Measurements from ENCODE around the gene SLC25A39.
"Not testable (repeated sequence)": the region's sequence is repeated elsewhere in the genome, so short reads cannot be mapped to it uniquely, and the experiment has no call there.

SLC25A39 gene

GRCh38 chr17:44338702-44339101 lies 14.1 kb upstream of the SLC25A39 start:
- no peaks in the 10 kb centered on the region for H3K36me3 ChIP-seq (ENCODE audit: control insufficient read depth, insufficient read depth, low read length)
- no peak overlapping the region for H3K4me3 ChIP-seq (ENCODE audit: low read length)
- H3K27me3 ChIP-seq (ENCODE audit: control insufficient read depth, insufficient read depth, low read length) = no peaks in the 10 kb centered on the region
- no peak overlapping the region for H3K27ac ChIP-seq (ENCODE audit: low read depth, low read length)
- no peak overlapping the region for H3K9ac ChIP-seq (ENCODE audit: low read length)
- no peaks in the 10 kb centered on the region for H3K4me1 ChIP-seq (ENCODE audit: control insufficient read depth, insufficient read depth, low read length)

GRCh38 chr17:44335968-44336367 lies 11.3 kb upstream of the SLC25A39 start:
- H3K4me1 ChIP-seq (ENCODE audit: control insufficient read depth, insufficient read depth, low read length) = no peaks in the 10 kb centered on the region
- no peak overlapping the region for H3K9ac ChIP-seq (ENCODE audit: low read length)
- no peaks in the 10 kb centered on the region for H3K27me3 ChIP-seq (ENCODE audit: control insufficient read depth, insufficient read depth, low read length)
- H3K36me3 ChIP-seq (ENCODE audit: control insufficient read depth, insufficient read depth, low read length) = no peaks in the 10 kb centered on the region
- H3K4me3 ChIP-seq (ENCODE audit: low read length) = no peak overlapping the region
- H3K27ac ChIP-seq (ENCODE audit: low read depth, low read length) = no peak overlapping the region

GRCh38 chr17:44335564-44335963 lies 10.9 kb upstream of the SLC25A39 start:
- Histone ChIP-seq H3K27ac (ENCODE audit: low read depth, low read length) (no peak overlapping the region), H3K9ac (ENCODE audit: low read length) (no peak overlapping the region), H3K4me3 (ENCODE audit: low read length) (no peak overlapping the region), H3K36me3 (ENCODE audit: control insufficient read depth, insufficient read depth, low read length) (no peaks in the 10 kb centered on the region), H3K27me3 (ENCODE audit: control insufficient read depth, insufficient read depth, low read length) (no peaks in the 10 kb centered on the region), H3K4me1 (ENCODE audit: control insufficient read depth, insufficient read depth, low read length) (no peaks in the 10 kb centered on the region)

- H3K4me1 ChIP-seq (ENCODE audit: control insufficient read depth, insufficient read depth, low read length) = no peaks in the 10 kb centered on the region
- H3K27ac ChIP-seq (ENCODE audit: low read depth, low read length) = no peak overlapping the region
- H3K9ac ChIP-seq (ENCODE audit: low read length) = no peak overlapping the region
- H3K27me3 ChIP-seq (ENCODE audit: control insufficient read depth, insufficient read depth, low read length) = no peaks in the 10 kb centered on the region
- H3K4me3 ChIP-seq (ENCODE audit: low read length) = no peak overlapping the region
- no peaks in the 10 kb centered on the region for H3K36me3 ChIP-seq (ENCODE audit: control insufficient read depth, insufficient read depth, low read length)
Observed at GRCh38 chr17:44334727-44335126, 10.1 kb upstream of the SLC25A39 start.

- no peaks in the 10 kb centered on the region for H3K36me3 ChIP-seq (ENCODE audit: control insufficient read depth, insufficient read depth, low read length)
- H3K27me3 ChIP-seq (ENCODE audit: control insufficient read depth, insufficient read depth, low read length) = no peaks in the 10 kb centered on the region
- no peak overlapping the region for H3K9ac ChIP-seq (ENCODE audit: low read length)
- no peak overlapping the region for H3K27ac ChIP-seq (ENCODE audit: low read depth, low read length)
- no peaks in the 10 kb centered on the region for H3K4me1 ChIP-seq (ENCODE audit: control insufficient read depth, insufficient read depth, low read length)
- no peak overlapping the region for H3K4me3 ChIP-seq (ENCODE audit: low read length)
Observed at GRCh38 chr17:44334315-44334714, 9.7 kb upstream of the SLC25A39 start.

GRCh38 chr17:44333371-44333770 lies 8.7 kb upstream of the SLC25A39 start:
- Histone ChIP-seq H3K4me3 (ENCODE audit: low read length) (no peak overlapping the region), H3K36me3 (ENCODE audit: control insufficient read depth, insufficient read depth, low read length) (no peaks in the 10 kb centered on the region), H3K27ac (ENCODE audit: low read depth, low read length) (no peak overlapping the region), H3K9ac (ENCODE audit: low read length) (no peak overlapping the region), H3K27me3 (ENCODE audit: control insufficient read depth, insufficient read depth, low read length) (no peaks in the 10 kb centered on the region), H3K4me1 (ENCODE audit: control insufficient read depth, insufficient read depth, low read length) (no peaks in the 10 kb centered on the region)

- no peak overlapping the region for H3K27ac ChIP-seq (ENCODE audit: low read depth, low read length)
- no peak overlapping the region for H3K9ac ChIP-seq (ENCODE audit: low read length)
Observed at GRCh38 chr17:44331249-44331760, 6.7 kb upstream of the SLC25A39 start.

GRCh38 chr17:44330263-44330662 lies 5.6 kb upstream of the SLC25A39 start:
- not testable (repeated sequence) for H3K9ac ChIP-seq (ENCODE audit: low read length); H3K27ac ChIP-seq (ENCODE audit: low read depth, low read length); H3K27me3 ChIP-seq (ENCODE audit: control insufficient read depth, insufficient read depth, low read length); H3K4me1 ChIP-seq (ENCODE audit: control insufficient read depth, insufficient read depth, low read length); H3K4me3 ChIP-seq (ENCODE audit: low read length); H3K36me3 ChIP-seq (ENCODE audit: control insufficient read depth, insufficient read depth, low read length)

More at GRCh38 chr17:44331249-44331760, 6.7 kb upstream of the SLC25A39 start:
- Histone ChIP-seq H3K36me3 (ENCODE audit: control insufficient read depth, insufficient read depth, low read length) (no peaks in the 10 kb centered on the region), H3K4me3 (ENCODE audit: low read length) (no peak overlapping the region), H3K27me3 (ENCODE audit: control insufficient read depth, insufficient read depth, low read length) (no peaks in the 10 kb centered on the region), H3K4me1 (ENCODE audit: control insufficient read depth, insufficient read depth, low read length) (no peaks in the 10 kb centered on the region)

GRCh38 chr17:44329516-44329915 lies 4.9 kb upstream of the SLC25A39 start:
- not testable (repeated sequence) for H3K4me3 ChIP-seq (ENCODE audit: low read length); H3K27ac ChIP-seq (ENCODE audit: low read depth, low read length); H3K9ac ChIP-seq (ENCODE audit: low read length); H3K27me3 ChIP-seq (ENCODE audit: control insufficient read depth, insufficient read depth, low read length); H3K4me1 ChIP-seq (ENCODE audit: control insufficient read depth, insufficient read depth, low read length); H3K36me3 ChIP-seq (ENCODE audit: control insufficient read depth, insufficient read depth, low read length)

GRCh38 chr17:44327715-44328449 lies 3.3 kb upstream of the SLC25A39 start:
- no peaks in the 10 kb centered on the region for H3K27me3 ChIP-seq (ENCODE audit: control insufficient read depth, insufficient read depth, low read length)
- peaks cover 5% of the 10 kb centered on the region for H3K4me1 ChIP-seq (ENCODE audit: control insufficient read depth, insufficient read depth, low read length)
- H3K4me3 ChIP-seq (ENCODE audit: low read length) = no peak overlapping the region
- H3K9ac ChIP-seq (ENCODE audit: low read length) = no peak overlapping the region
- H3K27ac ChIP-seq (ENCODE audit: low read depth, low read length) = no peak overlapping the region
- no peaks in the 10 kb centered on the region for H3K36me3 ChIP-seq (ENCODE audit: control insufficient read depth, insufficient read depth, low read length)

- H3K4me1 ChIP-seq (ENCODE audit: control insufficient read depth, insufficient read depth, low read length) = peaks cover 5% of the 10 kb centered on the region
- H3K27ac ChIP-seq (ENCODE audit: low read depth, low read length) = peak overlapping the region; percentile 47
- no peaks in the 10 kb centered on the region for H3K36me3 ChIP-seq (ENCODE audit: control insufficient read depth, insufficient read depth, low read length)
- peak overlapping the region; percentile 51 for H3K4me3 ChIP-seq (ENCODE audit: low read length)
- H3K9ac ChIP-seq (ENCODE audit: low read length) = no peak overlapping the region
- no peaks in the 10 kb centered on the region for H3K27me3 ChIP-seq (ENCODE audit: control insufficient read depth, insufficient read depth, low read length)
Observed at GRCh38 chr17:44326861-44327444, 2.3 kb upstream of the SLC25A39 start.

GRCh38 chr17:44324092-44324570 lies 492 bp downstream of the SLC25A39 start:
- Histone ChIP-seq H3K27me3 (ENCODE audit: control insufficient read depth, insufficient read depth, low read length) (no peaks in the 10 kb centered on the region), H3K4me3 (ENCODE audit: low read length) (peak overlapping the region; percentile 85), H3K27ac (ENCODE audit: low read depth, low read length) (peak overlapping the region; percentile 65), H3K4me1 (ENCODE audit: control insufficient read depth, insufficient read depth, low read length) (peaks cover 5% of the 10 kb centered on the region), H3K36me3 (ENCODE audit: control insufficient read depth, insufficient read depth, low read length) (peaks cover 9% of the 10 kb centered on the region), H3K9ac (ENCODE audit: low read length) (peak overlapping the region; percentile 61)

Data from rectal smooth muscle tissue (tissue), 1 donor.